ENCODE data around the gene RPP25L. TPM values are rescaled to one million over a fixed set of nuclear protein-coding genes. Genes with fewer than 3 reads are reported as not detected.

RPP25L gene
- total RNA-seq, 1 experiment from 2014 or later: 51.1 TPM

DNA sequence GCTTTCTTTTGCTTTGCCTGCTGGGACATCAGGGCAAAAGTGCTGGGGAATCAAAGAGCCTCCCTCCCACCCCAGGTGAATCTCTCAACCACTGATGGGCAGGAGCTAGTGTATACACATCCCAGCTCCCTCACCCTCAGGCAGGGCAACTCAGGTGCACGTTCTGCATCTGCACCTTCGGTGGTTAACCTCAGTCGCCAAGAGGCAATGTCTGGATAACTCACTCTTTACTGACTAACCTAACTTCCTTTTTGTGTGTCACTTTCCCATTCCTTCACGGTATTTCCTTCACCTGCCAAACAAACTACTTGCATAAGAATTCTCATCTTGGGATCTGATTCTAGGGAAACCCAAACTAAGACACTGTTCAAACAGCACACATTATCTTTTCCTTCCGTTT is 48.6 kb downstream of the RPP25L start:
- H3K4me1 ChIP-seq (ENCODE audit: control insufficient read depth in 1 of 2, insufficient read depth in 2 of 2, low read length in 2 of 2): no peaks in the 10 kb centered on the region
- H3K4me2 ChIP-seq (ENCODE audit: low read length): no peak overlapping the region
- no peak overlapping the region for H3K4me3 ChIP-seq (replicated peaks in 1 of 2; ENCODE audit: low read depth in 1 of 2, low read length in 2 of 2)
- intact Hi-C loops (cut with micrococcal nuclease): no loop called here
- no peak overlapping the region for H3K27ac ChIP-seq (ENCODE audit: low read depth, low read length)
- BruUV-seq (replicated peaks): no TSS peak
- H2AFZ ChIP-seq (ENCODE audit: low read depth, low read length, poor library complexity, severe bottlenecking): no peak overlapping the region
- POLR2A ChIA-PET: no interaction called here
- RAD21 ChIA-PET (ENCODE audit: low non-redundant PET in 1 of 2, low total read pairs in 2 of 2, uncharacterized antibody in 2 of 2, unreplicated experiment in 2 of 2): no interaction called here
- DNase-seq (ENCODE audit: low read depth, low spot score): no peak
- CTCF ChIA-PET: interaction anchor here (1.2 kb wide), 1 partner anchor 28 kb away, joined by 4 read pairs; no protein-coding TSS in a partner anchor
- H4K20me1 ChIP-seq (ENCODE audit: insufficient read depth): no peaks in the 10 kb centered on the region
- H3K9me3 ChIP-seq (ENCODE audit: control insufficient read depth in 1 of 2, insufficient read depth in 1 of 2, low read depth in 1 of 2, low read length in 2 of 2): no peaks in the 10 kb centered on the region
- no peak for ATAC-seq
- H3K27me3 ChIP-seq (ENCODE audit: insufficient read depth, low read length): no peaks in the 10 kb centered on the region
- H3K36me3 ChIP-seq (ENCODE audit: control insufficient read depth in 1 of 2, insufficient read depth in 2 of 2, low read length in 2 of 2): no peaks in the 10 kb centered on the region
- H3K9me2 ChIP-seq (ENCODE audit: insufficient read depth): no peaks in the 10 kb centered on the region
- TF ChIP-seq, protein P1, sequence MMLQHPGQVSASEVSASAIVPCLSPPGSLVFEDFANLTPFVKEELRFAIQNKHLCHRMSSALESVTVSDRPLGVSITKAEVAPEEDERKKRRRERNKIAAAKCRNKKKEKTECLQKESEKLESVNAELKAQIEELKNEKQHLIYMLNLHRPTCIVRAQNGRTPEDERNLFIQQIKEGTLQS (IDR thresholded peaks at IDR 0.05): no peak
- no peak for TF ChIP-seq EZH2phosphoT487 (IDR thresholded peaks at IDR 0.05; ENCODE audit: borderline replicate concordance)
- no peak for TF ChIP-seq FOSL1 (IDR thresholded peaks at IDR 0.05; ENCODE audit: low read depth)
- TF ChIP-seq ELF1 (IDR thresholded peaks at IDR 0.05; ENCODE audit: borderline replicate concordance, low read depth): no peak
- no peak for TF ChIP-seq EGR1 (IDR thresholded peaks at IDR 0.05; ENCODE audit: low read depth)
- TF ChIP-seq CEBPB (IDR thresholded peaks at IDR 0.05; ENCODE audit: low read depth): no peak
- TF ChIP-seq CBX3 (IDR thresholded peaks at IDR 0.05; ENCODE audit: low read depth): no peak
- no peak for TF ChIP-seq TCF7L2 (IDR thresholded peaks at IDR 0.05; ENCODE audit: borderline replicate concordance, extremely low read depth, insufficient read depth, insufficient read length)
- TF ChIP-seq, protein P2, sequence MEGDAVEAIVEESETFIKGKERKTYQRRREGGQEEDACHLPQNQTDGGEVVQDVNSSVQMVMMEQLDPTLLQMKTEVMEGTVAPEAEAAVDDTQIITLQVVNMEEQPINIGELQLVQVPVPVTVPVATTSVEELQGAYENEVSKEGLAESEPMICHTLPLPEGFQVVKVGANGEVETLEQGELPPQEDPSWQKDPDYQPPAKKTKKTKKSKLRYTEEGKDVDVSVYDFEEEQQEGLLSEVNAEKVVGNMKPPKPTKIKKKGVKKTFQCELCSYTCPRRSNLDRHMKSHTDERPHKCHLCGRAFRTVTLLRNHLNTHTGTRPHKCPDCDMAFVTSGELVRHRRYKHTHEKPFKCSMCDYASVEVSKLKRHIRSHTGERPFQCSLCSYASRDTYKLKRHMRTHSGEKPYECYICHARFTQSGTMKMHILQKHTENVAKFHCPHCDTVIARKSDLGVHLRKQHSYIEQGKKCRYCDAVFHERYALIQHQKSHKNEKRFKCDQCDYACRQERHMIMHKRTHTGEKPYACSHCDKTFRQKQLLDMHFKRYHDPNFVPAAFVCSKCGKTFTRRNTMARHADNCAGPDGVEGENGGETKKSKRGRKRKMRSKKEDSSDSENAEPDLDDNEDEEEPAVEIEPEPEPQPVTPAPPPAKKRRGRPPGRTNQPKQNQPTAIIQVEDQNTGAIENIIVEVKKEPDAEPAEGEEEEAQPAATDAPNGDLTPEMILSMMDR (IDR thresholded peaks at IDR 0.05 in 2 of 3, conservative IDR thresholded peaks at IDR 0.05 in 1 of 3; ENCODE audit: borderline replicate concordance in 1 of 3, insufficient read depth in 1 of 3, low read depth in 2 of 3, low read length in 2 of 3): no peak
- no peak for TF ChIP-seq RAD21 (IDR thresholded peaks at IDR 0.05; ENCODE audit: low read depth)
- no peak for TF ChIP-seq SIN3A (IDR thresholded peaks at IDR 0.05; ENCODE audit: low read depth)
- TF ChIP-seq JUND (IDR thresholded peaks at IDR 0.05): no peak
- TF ChIP-seq ZNF274 (IDR thresholded peaks at IDR 0.05; ENCODE audit: low read depth, low read length): no peak
- TF ChIP-seq, protein P3, sequence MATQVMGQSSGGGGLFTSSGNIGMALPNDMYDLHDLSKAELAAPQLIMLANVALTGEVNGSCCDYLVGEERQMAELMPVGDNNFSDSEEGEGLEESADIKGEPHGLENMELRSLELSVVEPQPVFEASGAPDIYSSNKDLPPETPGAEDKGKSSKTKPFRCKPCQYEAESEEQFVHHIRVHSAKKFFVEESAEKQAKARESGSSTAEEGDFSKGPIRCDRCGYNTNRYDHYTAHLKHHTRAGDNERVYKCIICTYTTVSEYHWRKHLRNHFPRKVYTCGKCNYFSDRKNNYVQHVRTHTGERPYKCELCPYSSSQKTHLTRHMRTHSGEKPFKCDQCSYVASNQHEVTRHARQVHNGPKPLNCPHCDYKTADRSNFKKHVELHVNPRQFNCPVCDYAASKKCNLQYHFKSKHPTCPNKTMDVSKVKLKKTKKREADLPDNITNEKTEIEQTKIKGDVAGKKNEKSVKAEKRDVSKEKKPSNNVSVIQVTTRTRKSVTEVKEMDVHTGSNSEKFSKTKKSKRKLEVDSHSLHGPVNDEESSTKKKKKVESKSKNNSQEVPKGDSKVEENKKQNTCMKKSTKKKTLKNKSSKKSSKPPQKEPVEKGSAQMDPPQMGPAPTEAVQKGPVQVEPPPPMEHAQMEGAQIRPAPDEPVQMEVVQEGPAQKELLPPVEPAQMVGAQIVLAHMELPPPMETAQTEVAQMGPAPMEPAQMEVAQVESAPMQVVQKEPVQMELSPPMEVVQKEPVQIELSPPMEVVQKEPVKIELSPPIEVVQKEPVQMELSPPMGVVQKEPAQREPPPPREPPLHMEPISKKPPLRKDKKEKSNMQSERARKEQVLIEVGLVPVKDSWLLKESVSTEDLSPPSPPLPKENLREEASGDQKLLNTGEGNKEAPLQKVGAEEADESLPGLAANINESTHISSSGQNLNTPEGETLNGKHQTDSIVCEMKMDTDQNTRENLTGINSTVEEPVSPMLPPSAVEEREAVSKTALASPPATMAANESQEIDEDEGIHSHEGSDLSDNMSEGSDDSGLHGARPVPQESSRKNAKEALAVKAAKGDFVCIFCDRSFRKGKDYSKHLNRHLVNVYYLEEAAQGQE (IDR thresholded peaks at IDR 0.05; ENCODE audit: low read depth): no peak
- TF ChIP-seq, protein P4, sequence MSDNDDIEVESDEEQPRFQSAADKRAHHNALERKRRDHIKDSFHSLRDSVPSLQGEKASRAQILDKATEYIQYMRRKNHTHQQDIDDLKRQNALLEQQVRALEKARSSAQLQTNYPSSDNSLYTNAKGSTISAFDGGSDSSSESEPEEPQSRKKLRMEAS (IDR thresholded peaks at IDR 0.05): no peak
- TF ChIP-seq, protein P5, sequence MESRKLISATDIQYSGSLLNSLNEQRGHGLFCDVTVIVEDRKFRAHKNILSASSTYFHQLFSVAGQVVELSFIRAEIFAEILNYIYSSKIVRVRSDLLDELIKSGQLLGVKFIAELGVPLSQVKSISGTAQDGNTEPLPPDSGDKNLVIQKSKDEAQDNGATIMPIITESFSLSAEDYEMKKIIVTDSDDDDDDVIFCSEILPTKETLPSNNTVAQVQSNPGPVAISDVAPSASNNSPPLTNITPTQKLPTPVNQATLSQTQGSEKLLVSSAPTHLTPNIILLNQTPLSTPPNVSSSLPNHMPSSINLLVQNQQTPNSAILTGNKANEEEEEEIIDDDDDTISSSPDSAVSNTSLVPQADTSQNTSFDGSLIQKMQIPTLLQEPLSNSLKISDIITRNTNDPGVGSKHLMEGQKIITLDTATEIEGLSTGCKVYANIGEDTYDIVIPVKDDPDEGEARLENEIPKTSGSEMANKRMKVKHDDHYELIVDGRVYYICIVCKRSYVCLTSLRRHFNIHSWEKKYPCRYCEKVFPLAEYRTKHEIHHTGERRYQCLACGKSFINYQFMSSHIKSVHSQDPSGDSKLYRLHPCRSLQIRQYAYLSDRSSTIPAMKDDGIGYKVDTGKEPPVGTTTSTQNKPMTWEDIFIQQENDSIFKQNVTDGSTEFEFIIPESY (IDR thresholded peaks at IDR 0.05; ENCODE audit: extremely low read depth, insufficient replicate concordance, low read length): no peak
- no peak overlapping the region for H3K9ac ChIP-seq (ENCODE audit: low read length)
- no peaks in the 10 kb centered on the region for H3K79me2 ChIP-seq (ENCODE audit: insufficient read depth, low read length)

Data from HCT116 (cell line).